ENCODE measurements around the gene LPIN3.
A peak's percentile ranks its signal among the peaks of the same experiment; 100 is the strongest.

LPIN3 gene

DNA sequence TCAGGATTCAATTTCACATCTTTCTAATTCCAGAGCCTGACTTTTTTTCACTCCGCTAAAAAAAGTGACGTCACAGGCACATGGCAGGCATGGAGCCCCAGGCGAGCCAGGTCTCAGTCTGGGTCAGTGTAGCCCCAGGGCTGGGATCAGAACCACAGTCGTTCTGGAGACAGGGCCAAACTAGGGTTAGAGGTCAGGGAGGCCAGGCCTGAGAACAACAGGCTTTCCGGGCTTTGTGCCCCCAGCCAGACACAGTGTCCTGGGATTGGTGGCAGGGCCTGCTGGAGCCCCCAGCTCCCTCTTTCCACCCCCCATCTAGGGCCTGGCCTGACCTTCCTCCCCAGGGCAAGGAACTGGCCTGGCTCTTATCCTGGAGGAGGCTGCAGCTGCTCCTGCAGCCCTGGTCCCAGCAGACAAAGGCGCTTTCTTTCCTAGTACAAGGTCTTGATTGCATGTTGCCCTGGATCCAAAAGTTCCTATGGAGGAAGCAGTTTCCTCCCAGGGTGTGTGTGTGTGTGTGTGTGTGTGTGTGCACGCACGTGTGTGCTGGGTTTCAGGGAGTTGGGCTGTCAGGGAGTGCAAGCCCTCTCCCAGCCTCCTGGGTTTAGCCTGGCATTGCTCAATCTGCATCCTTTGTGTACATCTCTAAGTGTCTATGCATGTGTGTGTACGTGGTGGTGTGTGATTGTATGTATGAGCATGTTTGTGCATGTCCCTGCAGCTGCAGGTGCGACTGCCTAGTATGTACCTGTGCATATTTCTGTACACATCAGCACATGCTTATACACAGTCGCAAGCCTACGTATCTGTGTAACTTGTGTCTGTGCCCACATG, 52.5 kb downstream of the LPIN3 start:
- peak in 34 of 51 donors; percentile 19 to 78 (median 46) for DNase-seq

DNA sequence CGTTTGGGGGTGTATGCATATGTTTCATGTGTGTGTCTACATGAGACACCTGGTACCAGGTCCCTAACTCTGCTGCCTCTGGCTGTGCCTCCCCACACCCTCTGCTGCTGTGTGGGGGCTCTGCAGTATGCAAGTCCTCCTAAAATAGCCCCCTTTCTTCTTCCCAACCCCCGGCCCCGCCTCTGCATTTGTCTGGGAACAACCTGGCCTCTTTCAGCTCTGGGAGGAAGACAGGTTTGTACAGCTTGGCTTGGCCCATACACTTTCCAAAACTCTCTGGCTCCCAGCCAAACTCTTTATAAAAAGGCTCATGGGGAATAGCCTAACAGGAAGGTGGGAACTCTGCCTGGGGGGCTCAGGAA, 53.1 kb downstream of the LPIN3 start:
- DNase-seq, result peak in 2 of 51 donors; percentile 35 to 62

DNA sequence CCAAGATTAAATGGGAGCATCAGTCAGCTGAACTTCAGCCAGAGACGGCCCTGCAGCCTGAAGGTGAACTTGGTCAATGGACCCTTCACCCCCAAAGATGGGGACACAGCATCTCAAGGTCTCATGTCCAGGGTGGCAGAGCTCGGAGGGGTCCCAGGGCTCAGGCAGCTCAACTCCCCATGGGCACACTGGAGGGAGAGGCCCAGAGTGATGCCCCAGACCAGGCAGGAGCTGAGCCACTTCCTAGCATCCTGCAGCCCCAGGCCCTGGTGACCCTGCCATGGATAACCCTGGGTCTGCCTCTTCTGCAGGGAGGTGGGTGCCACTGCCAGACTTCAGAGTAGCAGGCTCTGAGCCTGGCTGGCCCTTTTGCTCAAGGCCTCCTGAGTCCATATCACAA, 53.5 kb downstream of the LPIN3 start:
- DNase-seq, result no peak

DNA sequence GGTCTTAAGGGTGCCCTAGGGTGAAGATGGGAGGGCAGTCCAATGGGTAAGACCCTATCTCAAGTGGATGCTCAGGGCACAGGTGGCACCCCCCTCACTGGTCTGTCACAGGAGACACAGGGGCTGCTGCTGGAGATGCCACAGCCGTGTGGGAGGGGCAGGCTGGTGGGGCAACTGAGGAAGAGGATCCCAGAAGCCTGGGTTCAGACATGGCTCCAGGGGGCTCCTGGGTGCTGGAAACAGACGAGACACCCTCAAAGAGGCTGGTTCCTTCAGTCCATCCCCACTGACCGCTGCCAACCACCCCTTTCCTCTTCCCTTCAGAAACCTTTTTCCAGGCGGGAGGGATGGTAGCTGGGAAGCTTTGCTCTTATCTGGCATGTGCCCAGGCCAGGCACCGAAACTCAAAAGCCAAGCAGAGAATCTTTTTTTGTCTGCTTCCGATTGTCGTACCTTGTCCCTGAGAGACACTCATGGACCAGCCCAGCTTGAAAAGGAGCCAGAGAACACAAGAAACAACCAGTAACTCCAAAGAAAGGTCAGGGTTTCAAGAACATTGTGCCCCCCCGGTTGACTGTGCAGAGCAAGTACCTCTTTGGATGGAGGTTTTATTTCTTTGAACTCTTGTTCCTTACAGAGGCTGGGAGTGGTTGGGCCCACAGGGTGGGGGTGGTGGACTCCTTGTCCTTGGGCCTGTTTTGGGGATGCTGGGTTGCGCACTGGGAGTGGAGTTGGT, 54.5 kb downstream of the LPIN3 start:
- no peak for DNase-seq

DNA sequence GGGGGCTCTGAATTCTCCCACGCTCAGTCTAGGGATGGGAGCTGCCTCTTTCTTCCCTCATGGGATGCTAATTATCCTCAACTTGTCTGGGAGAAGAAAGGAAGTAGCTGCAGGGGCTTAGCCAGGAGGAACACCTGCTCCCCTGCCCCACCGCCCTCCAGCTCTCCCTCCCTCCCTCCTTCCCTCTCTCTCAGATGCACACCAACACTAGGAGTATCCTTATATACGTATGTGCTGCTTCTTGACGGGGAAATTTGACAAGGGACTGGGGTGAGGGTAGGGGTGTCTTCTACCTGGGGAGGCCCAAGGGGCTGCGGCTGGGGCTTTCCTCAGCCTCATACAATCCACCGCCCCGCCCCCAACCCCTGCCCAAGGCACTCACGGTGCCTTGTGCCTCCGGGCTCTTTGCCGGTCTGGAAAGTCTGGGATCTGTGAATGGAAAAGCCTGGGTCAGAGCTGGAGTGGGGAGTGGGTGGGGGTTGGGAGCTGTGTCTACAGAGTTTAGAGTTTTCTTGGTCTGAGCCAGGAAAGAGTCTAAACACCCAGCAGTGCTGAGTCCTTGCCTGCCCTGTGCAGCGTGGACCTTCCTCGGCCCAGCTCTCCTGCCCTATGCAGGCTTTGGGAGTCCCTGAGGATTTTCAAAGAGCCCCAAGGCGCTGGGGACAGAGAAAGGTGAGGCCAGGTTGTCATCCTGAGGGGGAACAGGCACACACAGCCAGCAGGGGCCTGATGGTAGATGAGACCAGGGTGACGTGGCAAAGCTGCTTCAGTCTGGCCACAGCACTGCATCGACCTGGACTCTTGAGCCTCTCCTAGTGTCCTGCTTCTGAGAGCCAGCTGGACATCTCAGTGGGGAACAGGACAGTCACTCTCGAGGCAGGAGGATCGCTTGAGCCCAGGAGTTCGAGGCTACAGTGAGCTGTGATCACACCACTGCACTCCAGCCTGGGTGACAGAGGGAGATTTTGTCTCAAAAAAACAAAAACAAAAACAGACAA, 55.3 kb downstream of the LPIN3 start:
- peak in 1 of 51 donors; percentile 21 for DNase-seq

DNA sequence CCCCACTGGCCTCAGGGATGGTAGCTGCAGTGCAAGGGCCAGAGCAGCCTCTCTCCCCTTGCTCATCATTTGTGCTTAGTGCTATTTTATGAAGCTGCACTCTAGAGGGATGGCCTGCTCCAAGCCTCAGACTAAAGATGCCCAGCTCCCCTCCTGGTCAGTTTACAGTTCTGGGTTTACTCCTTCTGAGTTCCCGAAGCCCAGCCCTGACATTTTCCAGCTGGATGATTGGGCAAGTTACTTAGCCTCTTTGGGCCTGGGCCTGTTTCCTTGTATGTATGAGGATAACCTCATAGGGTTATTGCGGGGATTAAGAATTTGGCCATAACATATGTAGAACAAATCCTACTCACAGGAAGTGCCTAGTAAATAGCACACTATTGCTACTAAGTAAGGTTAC, 57.8 kb downstream of the LPIN3 start:
- DNase-seq, result no peak

DNA sequence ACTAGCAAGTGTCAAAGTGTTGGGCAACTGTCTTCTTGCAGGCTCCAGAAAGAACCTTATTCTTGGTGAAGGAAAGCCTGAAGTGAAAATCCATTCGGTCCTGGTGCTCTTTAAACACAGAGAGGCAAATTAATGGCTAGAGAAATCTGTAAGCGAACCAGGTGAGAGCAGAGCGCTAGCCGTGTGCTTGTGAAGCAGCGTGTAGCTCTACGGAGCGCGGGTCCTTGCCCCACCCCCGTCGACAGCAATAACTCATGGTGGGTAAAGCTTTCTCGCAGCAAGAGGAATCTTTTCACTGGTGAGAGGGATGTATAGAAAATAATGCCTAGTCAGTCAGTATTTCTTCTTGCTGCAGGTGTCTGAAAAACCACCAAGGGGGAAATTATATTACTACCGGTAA, 63.0 kb downstream of the LPIN3 start:
- no peak for DNase-seq

DNA sequence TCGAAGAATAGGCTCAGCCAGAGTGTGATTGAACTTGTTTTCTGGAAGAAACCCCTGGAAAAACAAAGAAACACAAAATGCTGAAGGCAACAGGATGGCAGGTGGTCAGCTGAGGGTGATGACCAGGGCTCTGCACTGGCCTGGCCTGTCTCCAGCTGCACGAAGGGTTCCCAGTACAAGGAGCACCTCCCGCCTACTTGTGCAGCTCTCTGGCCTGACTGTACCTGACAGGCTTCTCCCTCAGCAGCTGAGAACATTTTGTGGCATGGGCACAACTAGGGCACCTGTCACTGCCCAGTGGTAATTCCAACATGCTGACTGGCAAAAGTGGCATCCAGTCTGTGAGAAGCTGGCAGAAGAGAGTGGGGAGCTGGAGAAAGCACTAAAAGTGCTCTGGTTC, 64.8 kb downstream of the LPIN3 start:
- DNase-seq, result no peak

DNA sequence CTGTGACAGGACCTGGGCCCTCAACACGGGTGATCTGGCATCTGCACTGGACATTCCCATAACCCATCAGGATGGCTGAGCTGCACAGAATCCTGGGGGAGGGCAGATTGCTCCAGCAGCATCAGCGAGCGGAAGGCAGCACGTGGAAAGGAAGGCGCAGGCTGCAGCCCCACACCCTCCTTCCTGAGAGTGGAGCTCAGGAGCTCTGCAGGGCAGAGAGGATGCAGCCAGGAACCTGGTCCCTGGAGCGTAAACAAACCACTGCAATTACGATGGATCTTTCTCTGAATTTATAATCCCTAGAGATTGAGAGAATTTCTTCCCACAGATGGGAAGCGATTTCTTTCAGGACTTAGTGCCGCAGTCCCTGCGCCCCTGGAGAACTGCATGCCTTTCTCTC, 65.7 kb downstream of the LPIN3 start:
- DNase-seq, result no peak

DNA sequence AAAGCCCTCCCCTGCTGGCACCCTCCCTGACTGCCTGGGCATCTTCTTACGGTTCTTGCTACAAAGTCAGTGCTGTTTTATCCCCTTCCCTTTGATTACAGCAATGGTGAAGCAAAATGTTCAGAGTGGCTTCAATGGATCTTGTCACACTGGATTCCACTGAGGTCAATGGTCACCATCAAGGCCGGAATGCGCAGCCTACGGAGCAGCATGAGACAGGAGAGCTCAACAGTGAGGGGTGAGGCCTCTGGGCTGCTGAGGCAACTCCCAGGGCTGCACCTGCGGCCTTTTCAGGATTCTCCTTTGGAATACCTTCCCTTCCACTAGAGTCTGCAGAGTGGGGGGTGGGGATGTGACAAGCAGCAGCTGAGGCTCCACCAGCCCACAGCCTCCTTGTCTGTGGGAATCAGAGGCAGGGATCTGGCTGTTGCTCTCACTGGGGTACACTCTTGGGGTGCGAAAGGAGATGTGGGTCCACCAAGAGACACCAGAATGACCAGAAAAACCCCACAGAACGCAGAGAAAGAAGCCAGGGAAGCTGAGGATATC, 66.3 kb downstream of the LPIN3 start:
- no peak for DNase-seq

DNA sequence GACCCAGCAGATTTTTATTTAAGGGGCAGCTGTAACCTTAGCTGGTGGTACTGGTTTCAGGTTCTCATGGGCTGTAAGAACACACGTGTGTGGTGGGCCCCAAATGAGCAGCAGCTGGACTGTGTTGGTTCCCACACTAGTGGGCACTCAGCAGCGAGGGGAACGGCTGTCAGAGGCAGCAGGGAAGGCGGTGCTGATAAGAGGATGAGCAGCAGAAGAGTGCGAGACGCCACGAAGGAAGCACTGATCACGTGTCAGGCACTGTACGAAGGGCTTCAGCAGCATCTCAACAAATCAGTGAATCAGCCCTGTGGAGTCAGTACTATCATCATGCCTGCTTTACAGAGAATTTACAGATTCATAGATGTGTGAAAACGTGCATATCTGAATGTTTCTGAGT, 67.0 kb downstream of the LPIN3 start:
- peak in 1 of 51 donors; percentile 20 for DNase-seq

DNA sequence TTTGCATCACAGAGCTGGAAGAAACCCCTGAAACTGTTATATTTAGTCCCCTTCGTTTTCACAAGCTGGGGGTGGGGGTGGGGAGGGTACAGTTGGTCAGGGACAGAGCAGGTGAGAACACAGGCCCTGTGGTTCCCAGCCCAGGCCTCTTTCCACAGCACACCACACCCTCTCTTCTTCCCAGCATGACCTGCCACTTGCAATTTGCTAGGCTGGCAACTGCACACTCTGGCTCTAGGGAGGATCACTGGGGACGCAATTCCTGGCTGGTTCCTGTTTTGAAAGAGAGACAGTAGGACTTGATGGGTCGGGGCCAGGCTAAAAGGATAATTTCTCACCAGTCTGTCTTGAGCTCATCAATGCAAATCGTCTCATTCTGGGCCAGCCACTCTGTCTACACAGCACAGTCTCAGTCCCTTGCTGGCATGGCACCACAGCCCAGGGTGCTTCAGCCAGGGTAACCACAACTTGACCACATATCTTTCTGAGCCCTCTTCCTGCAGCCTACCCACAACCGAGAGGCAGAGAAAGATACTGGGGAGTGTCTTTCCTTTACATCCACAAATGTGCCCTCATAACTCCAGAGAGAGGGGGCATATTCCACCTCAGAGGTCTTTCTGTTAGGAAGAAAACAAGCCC, 67.7 kb downstream of the LPIN3 start:
- DNase-seq, result no peak

DNA sequence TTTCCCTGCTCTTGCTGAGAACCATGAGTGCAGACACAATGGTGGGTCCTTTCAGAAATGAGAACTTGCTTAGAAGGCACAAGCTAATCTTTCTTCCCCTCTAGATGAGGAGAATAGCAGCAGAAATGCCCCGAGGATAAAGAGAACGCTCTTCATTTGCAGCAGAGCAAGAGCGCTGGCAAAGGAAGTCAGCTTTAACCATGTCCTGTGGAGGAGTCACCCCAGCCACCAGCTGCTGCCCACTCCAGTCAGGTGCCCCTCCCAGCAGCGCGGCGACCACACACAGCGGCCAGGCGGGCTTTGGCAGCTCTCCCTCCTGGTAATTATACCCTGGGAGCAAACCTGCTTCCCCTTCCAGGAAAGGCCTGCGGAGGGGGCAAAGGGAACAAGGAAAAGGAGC, 68.4 kb downstream of the LPIN3 start:
- DNase-seq, result peak in 29 of 51 donors; percentile 12 to 65 (median 52)

Data from hypothalamus (tissue), 51 donors.